SKM-1 (cell line): ENCODE results near the gene KIR2DL1.
"Not testable (repeated sequence)": the region's sequence is repeated elsewhere in the genome, so short reads cannot be mapped to it uniquely, and the experiment has no call there.

ENCODE experiments used
- DNase-seq: peaks from one replicate; lab custom pipeline; 2025; ENCODE audit not compliant: unreplicated experiment; lab: John Stamatoyannopoulos, UW

KIR2DL1 gene

GRCh38 chr19:54817670-54818536, 48.3 kb downstream of the KIR2DL1 start:
- DNase-seq, result no peak

- DNase-seq, result not testable (repeated sequence)
Observed at GRCh38 chr19:54824416-54824815, 54.8 kb downstream of the KIR2DL1 start.

- not testable (repeated sequence) for DNase-seq
Observed at GRCh38 chr19:54825326-54825725, 55.7 kb downstream of the KIR2DL1 start.

- not testable (repeated sequence) for DNase-seq
Observed at GRCh38 chr19:54828064-54828463, 58.5 kb downstream of the KIR2DL1 start.

- DNase-seq, result not testable (repeated sequence)
Observed at GRCh38 chr19:54832496-54832895, 62.9 kb downstream of the KIR2DL1 start, which contains the start of gene KIR2DS4. KIR2DS4 (plus strand) TSS chr19:54832676.
